Smooth muscle cell (in vitro differentiated cells): ENCODE measurements around the gene SLC10A2. TPM values are rescaled to one million over a fixed set of nuclear protein-coding genes. Genes with fewer than 3 reads are reported as not detected.

ENCODE experiments used
- DNase-seq: peaks from one replicate; lab custom pipeline; 2025; ENCODE audit not compliant: unreplicated experiment; lab: John Stamatoyannopoulos, UW
- H2AFZ ChIP-seq: fragments of 200-600 bp; sonication (generic); 2 replicates; pipeline ENCODE4 v1.6.0; 2016; ENCODE audit warnings: antibody characterized with exemption, low read depth, mild to moderate bottlenecking
- H3F3A ChIP-seq: fragments of 200-600 bp; sonication (generic); 2 replicates; pipeline ENCODE4 v1.6.0; 2017; ENCODE audit warnings: antibody characterized with exemption, low read depth
- H3K27ac ChIP-seq: fragments of 200-600 bp; sonication (generic); 2 replicates; pipeline ENCODE4 v1.5.1; 2016; ENCODE audit warnings: low read depth, mild to moderate bottlenecking
- H3K27me3 ChIP-seq: fragments of 200-600 bp; sonication (generic); 2 replicates; pipeline ENCODE4 v1.6.1; 2016; ENCODE audit warnings: low read depth, mild to moderate bottlenecking
- H3K36me3 ChIP-seq: fragments of 200-600 bp; sonication (generic); 2 replicates; pipeline ENCODE4 v1.5.1; 2016; ENCODE audit warnings: low read depth
- H3K4me1 ChIP-seq: fragments of 200-600 bp; sonication (generic); 2 replicates; pipeline ENCODE4 v1.5.1; 2016; ENCODE audit warnings: low read depth
- H3K4me2 ChIP-seq: fragments of 200-600 bp; sonication (generic); 2 replicates; pipeline ENCODE4 v1.6.0; 2016; ENCODE audit warnings: mild to moderate bottlenecking
- H3K4me3 ChIP-seq: fragments of 200-600 bp; sonication (generic); 2 replicates; pipeline ENCODE4 v1.5.1; 2016; ENCODE audit warnings: mild to moderate bottlenecking
- H3K79me2 ChIP-seq: fragments of 200-600 bp; sonication (generic); 2 replicates; pipeline ENCODE4 v1.6.0; 2016; ENCODE audit warnings: low read depth, mild to moderate bottlenecking
- H3K9ac ChIP-seq: fragments of 200-600 bp; sonication (generic); 2 replicates; pipeline ENCODE4 v1.6.0; 2016; ENCODE audit warnings: low read depth
- H3K9me3 ChIP-seq: fragments of 200-600 bp; sonication (generic); replicated peaks from 2 replicates; pipeline ENCODE4 v1.5.1; 2016; ENCODE audit warnings: low read depth
- H4K20me1 ChIP-seq: fragments of 200-600 bp; sonication (generic); 2 replicates; pipeline ENCODE4 v1.6.0; 2016; ENCODE audit warnings: low read depth
- WGBS: methylation state at CpG from one replicate; pipeline ENCODE4 v1.1.7; 2016; ENCODE audit warnings: low lambda C conversion rate; 5-methylcytosine and 5-hydroxymethylcytosine counted together
- polyA plus RNA-seq: library from polyadenylated mRNA; unstranded; fragments of >200 nt; fragmentation: Nextera tagmentation; extraction: Ambion mirVana; gene quantifications from 2 replicates; pipeline ENCODE4 v1.2.1, GENCODE V29; 2016
- total RNA-seq: library from RNA; depleted of rRNA; stranded (reverse); fragments of >200 nt; gene quantifications from 2 replicates; pipeline ENCODE4 v1.2.3, GENCODE V29; 2014
- TF ChIP-seq, protein P1 (sequence below): fragments of 200-600 bp; sonication (generic); IDR thresholded peaks from 2 replicates; pipeline ENCODE4 v1.5.1; 2017; ENCODE audit warnings: borderline replicate concordance, mild to moderate bottlenecking, antibody characterized with exemption; ENCODE audit not compliant: insufficient read depth, poor library complexity, severe bottlenecking

The SLC10A2 gene
- total and polyA plus RNA-seq, 2 experiments from 2014 or later: not detected

DNA sequence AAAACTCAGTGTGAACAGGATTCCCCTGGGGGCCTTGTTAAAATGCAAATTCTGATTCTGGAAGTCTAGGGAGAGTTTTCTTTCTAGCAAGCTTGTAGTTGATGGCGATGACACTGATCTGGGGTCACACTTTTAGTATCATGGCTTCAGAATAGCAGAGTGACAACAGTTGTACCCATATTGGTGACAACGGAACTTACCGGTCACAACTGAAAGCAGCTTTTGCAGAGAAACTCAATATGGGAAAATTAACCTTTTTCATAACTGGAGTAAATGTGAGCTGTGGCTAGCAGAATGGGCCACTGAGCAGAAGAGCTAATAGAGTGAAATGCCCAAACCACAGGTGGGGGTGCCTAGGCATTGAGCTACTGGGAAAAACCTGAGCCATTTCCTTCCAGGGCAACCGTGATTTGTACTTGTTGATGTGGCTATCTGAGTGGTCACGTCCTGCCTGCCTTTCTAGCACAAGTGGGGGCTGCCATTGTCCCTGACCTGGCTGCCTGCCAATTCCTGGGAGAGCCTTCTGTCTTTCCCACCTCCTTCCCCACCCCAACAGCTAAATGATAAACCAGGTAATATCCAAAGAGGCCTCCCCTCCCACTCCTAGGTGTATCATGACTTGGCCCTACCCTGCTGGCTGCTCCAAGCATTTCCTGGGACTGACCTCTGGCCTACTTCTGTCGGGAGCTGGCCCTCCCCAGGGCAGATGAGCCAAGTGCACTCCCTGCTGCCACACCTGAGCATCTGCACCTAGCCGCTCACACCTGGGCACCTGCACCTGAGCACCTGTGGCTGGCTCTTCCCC lies 1.7 kb upstream of the SLC10A2 start:
- no peaks in the 10 kb centered on the region for H3K9me3 ChIP-seq
- H3K9ac ChIP-seq: no peak overlapping the region
- H3K36me3 ChIP-seq: no peaks in the 10 kb centered on the region
- TF ChIP-seq, protein P1, sequence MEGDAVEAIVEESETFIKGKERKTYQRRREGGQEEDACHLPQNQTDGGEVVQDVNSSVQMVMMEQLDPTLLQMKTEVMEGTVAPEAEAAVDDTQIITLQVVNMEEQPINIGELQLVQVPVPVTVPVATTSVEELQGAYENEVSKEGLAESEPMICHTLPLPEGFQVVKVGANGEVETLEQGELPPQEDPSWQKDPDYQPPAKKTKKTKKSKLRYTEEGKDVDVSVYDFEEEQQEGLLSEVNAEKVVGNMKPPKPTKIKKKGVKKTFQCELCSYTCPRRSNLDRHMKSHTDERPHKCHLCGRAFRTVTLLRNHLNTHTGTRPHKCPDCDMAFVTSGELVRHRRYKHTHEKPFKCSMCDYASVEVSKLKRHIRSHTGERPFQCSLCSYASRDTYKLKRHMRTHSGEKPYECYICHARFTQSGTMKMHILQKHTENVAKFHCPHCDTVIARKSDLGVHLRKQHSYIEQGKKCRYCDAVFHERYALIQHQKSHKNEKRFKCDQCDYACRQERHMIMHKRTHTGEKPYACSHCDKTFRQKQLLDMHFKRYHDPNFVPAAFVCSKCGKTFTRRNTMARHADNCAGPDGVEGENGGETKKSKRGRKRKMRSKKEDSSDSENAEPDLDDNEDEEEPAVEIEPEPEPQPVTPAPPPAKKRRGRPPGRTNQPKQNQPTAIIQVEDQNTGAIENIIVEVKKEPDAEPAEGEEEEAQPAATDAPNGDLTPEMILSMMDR: no peak
- no peak overlapping the region for H3K4me3 ChIP-seq
- H3F3A ChIP-seq: no peaks in the 10 kb centered on the region
- 78% methylated on average over 7 of the region's 7 CpGs for WGBS
- H3K27me3 ChIP-seq: peaks cover 37% of the 10 kb centered on the region
- H3K79me2 ChIP-seq: no peaks in the 10 kb centered on the region
- no peaks in the 10 kb centered on the region for H4K20me1 ChIP-seq
- H3K27ac ChIP-seq: no peak overlapping the region
- no peak for DNase-seq
- H3K4me1 ChIP-seq: no peaks in the 10 kb centered on the region
- H2AFZ ChIP-seq: no peak overlapping the region
- H3K4me2 ChIP-seq: no peak overlapping the region

DNA sequence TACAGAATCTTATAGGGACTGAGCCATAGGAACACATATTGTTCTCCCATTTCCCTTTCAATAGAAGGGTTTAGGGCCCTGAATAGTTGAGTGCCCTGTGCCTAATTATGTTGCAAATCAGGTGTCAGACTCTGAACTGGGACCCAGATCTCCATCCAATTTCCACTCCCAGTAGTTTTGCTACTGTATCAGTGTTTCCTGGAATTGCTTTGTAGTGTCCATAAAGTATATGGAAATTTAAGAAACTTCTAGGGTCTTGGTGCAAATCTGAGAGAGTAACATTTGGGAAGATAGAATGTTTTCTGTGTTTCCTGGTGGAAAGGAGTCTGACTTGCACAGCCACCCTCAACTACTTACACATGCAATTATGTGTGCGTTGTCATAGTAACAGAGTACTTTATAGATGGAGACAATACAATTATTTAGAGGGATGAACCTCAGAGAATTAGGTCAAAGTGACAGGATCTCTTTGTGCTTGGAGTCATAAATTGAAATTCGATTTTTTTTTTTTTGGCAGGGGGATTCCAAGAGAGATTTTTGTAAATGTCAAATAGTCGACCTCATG lies 646 bp upstream of the SLC10A2 start:
- 64% methylated on average over 3 of the region's 3 CpGs for WGBS
- TF ChIP-seq, protein P1: no peak
- no peaks in the 10 kb centered on the region for H3K4me1 ChIP-seq
- no peak overlapping the region for H2AFZ ChIP-seq
- H3F3A ChIP-seq: no peaks in the 10 kb centered on the region
- no peak overlapping the region for H3K27ac ChIP-seq
- no peaks in the 10 kb centered on the region for H3K9me3 ChIP-seq
- H3K4me2 ChIP-seq: no peak overlapping the region
- no peaks in the 10 kb centered on the region for H4K20me1 ChIP-seq
- no peak for DNase-seq
- peaks cover 43% of the 10 kb centered on the region for H3K27me3 ChIP-seq
- H3K36me3 ChIP-seq: no peaks in the 10 kb centered on the region
- no peaks in the 10 kb centered on the region for H3K79me2 ChIP-seq
- H3K9ac ChIP-seq: no peak overlapping the region
- H3K4me3 ChIP-seq: no peak overlapping the region

DNA sequence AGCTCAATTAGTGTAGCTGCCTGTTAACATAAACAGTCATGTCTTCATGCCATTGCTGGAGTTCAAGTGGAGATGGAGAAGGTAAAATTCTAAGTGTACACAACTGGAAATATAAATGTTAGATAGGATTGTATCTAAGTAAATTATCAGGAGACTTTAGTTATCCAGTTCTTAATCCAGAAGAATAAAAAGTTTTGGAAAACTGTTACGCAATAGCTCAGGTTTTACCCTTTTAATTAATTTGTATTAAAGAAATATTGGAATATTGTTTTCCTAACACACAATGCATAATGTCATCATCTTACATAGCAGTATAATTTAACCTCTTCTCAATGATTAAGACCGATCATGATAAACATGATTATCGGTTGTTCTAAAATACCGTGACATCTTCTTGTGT lies 2.8 kb downstream of the SLC10A2 start:
- no peaks in the 10 kb centered on the region for H3K9me3 ChIP-seq
- no peak overlapping the region for H3K4me2 ChIP-seq
- H4K20me1 ChIP-seq: no peaks in the 10 kb centered on the region
- 90% methylated on average over 4 of the region's 4 CpGs for WGBS
- no peaks in the 10 kb centered on the region for H3F3A ChIP-seq
- TF ChIP-seq, protein P1: no peak
- no peak for DNase-seq
- peaks cover 38% of the 10 kb centered on the region for H3K27me3 ChIP-seq
- H3K9ac ChIP-seq: no peak overlapping the region
- no peak overlapping the region for H3K4me3 ChIP-seq
- H3K27ac ChIP-seq: no peak overlapping the region
- H3K4me1 ChIP-seq: no peaks in the 10 kb centered on the region
- no peaks in the 10 kb centered on the region for H3K79me2 ChIP-seq
- H2AFZ ChIP-seq: no peak overlapping the region
- no peaks in the 10 kb centered on the region for H3K36me3 ChIP-seq
